ENCODE measurements around the gene AACS. TPM values are rescaled to one million over a fixed set of nuclear protein-coding genes. Genes with fewer than 3 reads are reported as not detected.
"Not testable (repeated sequence)": the region's sequence is repeated elsewhere in the genome, so short reads cannot be mapped to it uniquely, and the experiment has no call there.

AACS gene
- total RNA-seq, 1 donor from 2014 or later = 32.2 TPM

- Mint-ChIP-seq H3K27me3 (ENCODE audit: low read depth) (peaks cover 4% of the 10 kb centered on the region), H3K4me3 (no peak overlapping the region), H3K27ac (ENCODE audit: unreplicated experiment) (no peak overlapping the region), H3K9me3 (no peaks in the 10 kb centered on the region), H3K4me1 (peaks cover 26% of the 10 kb centered on the region), H3K36me3 (ENCODE audit: low read depth) (peaks cover 3% of the 10 kb centered on the region)
- DNase-seq (ENCODE audit: low read depth, low spot score) = no peak
- TF ChIP-seq CTCF (conservative IDR thresholded peaks at IDR 0.05) = no peak
These were observed 4.4 kb downstream of the AACS start for GRCh38 chr12:125069616-125070015.

- no peak for TF ChIP-seq CTCF (conservative IDR thresholded peaks at IDR 0.05)
- no peak overlapping the region for H3K4me3 Mint-ChIP-seq
- H3K9me3 Mint-ChIP-seq = no peaks in the 10 kb centered on the region
- peaks cover 3% of the 10 kb centered on the region for H3K36me3 Mint-ChIP-seq (ENCODE audit: low read depth)
- peak overlapping the region; percentile 72 for H3K27ac Mint-ChIP-seq (ENCODE audit: unreplicated experiment)
- H3K4me1 Mint-ChIP-seq = peaks cover 22% of the 10 kb centered on the region
- DNase-seq (ENCODE audit: low read depth, low spot score) = no peak
- no peaks in the 10 kb centered on the region for H3K27me3 Mint-ChIP-seq (ENCODE audit: low read depth)
These were observed 4.9 kb downstream of the AACS start for GRCh38 chr12:125070112-125070511.

- no peak for DNase-seq (ENCODE audit: low read depth, low spot score)
These were observed 5.6 kb downstream of the AACS start for GRCh38 chr12:125070661-125071390.

GRCh38 chr12:125071456-125071855 lies 6.2 kb downstream of the AACS start:
- TF ChIP-seq CTCF (conservative IDR thresholded peaks at IDR 0.05) = no peak
- no peak overlapping the region for H3K27ac Mint-ChIP-seq (ENCODE audit: unreplicated experiment)
- H3K36me3 Mint-ChIP-seq (ENCODE audit: low read depth) = peaks cover 8% of the 10 kb centered on the region
- peaks cover 17% of the 10 kb centered on the region for H3K4me1 Mint-ChIP-seq
- no peak overlapping the region for H3K4me3 Mint-ChIP-seq
- no peaks in the 10 kb centered on the region for H3K27me3 Mint-ChIP-seq (ENCODE audit: low read depth)
- H3K9me3 Mint-ChIP-seq = no peaks in the 10 kb centered on the region
- DNase-seq (ENCODE audit: low read depth, low spot score) = no peak

More at GRCh38 chr12:125070661-125071390, 5.6 kb downstream of the AACS start:
- H3K36me3 Mint-ChIP-seq (ENCODE audit: low read depth) = peaks cover 3% of the 10 kb centered on the region
- H3K9me3 Mint-ChIP-seq = no peaks in the 10 kb centered on the region
- H3K4me1 Mint-ChIP-seq = peaks cover 21% of the 10 kb centered on the region
- no peak overlapping the region for H3K4me3 Mint-ChIP-seq
- H3K27me3 Mint-ChIP-seq (ENCODE audit: low read depth) = no peaks in the 10 kb centered on the region
- TF ChIP-seq CTCF (conservative IDR thresholded peaks at IDR 0.05) = no peak
- H3K27ac Mint-ChIP-seq (ENCODE audit: unreplicated experiment) = no peak overlapping the region

- DNase-seq (ENCODE audit: low read depth, low spot score) = no peak
- Mint-ChIP-seq H3K4me1 (peaks cover 10% of the 10 kb centered on the region), H3K9me3 (no peaks in the 10 kb centered on the region), H3K27me3 (ENCODE audit: low read depth) (no peaks in the 10 kb centered on the region), H3K36me3 (ENCODE audit: low read depth) (peaks cover 9% of the 10 kb centered on the region), H3K27ac (ENCODE audit: unreplicated experiment) (no peak overlapping the region), H3K4me3 (no peak overlapping the region)
- no peak for TF ChIP-seq CTCF (conservative IDR thresholded peaks at IDR 0.05)
These were observed 7.3 kb downstream of the AACS start for GRCh38 chr12:125072496-125072895.

- not testable (repeated sequence) for H3K4me1 Mint-ChIP-seq; DNase-seq (ENCODE audit: low read depth, low spot score); H3K27ac Mint-ChIP-seq (ENCODE audit: unreplicated experiment); H3K27me3 Mint-ChIP-seq (ENCODE audit: low read depth); H3K4me3 Mint-ChIP-seq; H3K9me3 Mint-ChIP-seq
- peaks cover 12% of the 10 kb centered on the region for H3K36me3 Mint-ChIP-seq (ENCODE audit: low read depth)
These were observed 9.1 kb downstream of the AACS start for GRCh38 chr12:125074294-125074693.

Data from neural crest cell (in vitro differentiated cells).